GM21447 (cell line): ENCODE data around the gene BPTF.
"Not testable (repeated sequence)": the region's sequence is repeated elsewhere in the genome, so short reads cannot be mapped to it uniquely, and the experiment has no call there.

Source experiments
- ATAC-seq: cut with Tn5 transposase; IDR thresholded peaks from one replicate; pipeline ENCODE4 v1.9.1; 2021; ENCODE audit not compliant: unreplicated experiment

BPTF gene

DNA sequence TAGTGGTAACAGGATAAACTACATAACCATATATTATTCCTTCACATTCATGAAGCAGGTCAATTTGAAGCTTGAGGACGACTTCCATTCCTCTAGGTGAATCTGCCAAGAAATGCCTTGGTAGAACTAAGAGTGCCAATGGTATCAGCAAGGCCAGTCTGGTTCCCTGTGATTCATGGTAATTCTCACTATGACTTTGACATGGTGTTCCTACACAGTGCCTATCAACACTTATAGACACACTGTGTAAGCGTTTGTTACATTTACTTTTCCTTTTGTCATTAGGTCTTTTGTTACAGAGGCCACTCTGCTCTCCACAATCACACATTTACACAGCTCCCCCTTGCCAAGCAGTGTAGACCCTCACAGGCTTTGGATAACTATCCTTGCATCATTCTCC, 136.9 kb downstream of the BPTF start:
- not testable (repeated sequence) for ATAC-seq

- ATAC-seq: peak; percentile 72
These were observed 137.9 kb downstream of the BPTF start for GRCh38 chr17:67963145-67963572.

DNA sequence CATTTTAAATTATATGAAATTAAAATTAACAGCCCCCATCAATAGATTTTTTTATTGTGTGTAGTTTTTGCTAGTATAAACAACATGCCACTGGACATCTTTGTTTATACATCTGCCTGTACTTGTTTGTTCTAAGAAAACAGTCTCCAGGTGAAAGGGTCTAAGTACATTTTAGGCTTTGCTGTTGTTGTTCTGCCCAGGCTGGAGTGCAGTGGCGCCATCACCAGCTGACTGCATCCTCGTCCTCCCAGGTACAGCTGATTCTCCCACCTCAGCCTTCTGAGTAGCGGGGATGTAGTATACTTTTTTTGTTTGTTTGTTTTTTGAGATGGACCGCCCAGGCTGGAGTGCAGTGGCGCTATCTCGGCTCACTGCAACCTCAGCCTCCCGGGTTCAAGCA, 145.5 kb downstream of the BPTF start:
- no peak for ATAC-seq

DNA sequence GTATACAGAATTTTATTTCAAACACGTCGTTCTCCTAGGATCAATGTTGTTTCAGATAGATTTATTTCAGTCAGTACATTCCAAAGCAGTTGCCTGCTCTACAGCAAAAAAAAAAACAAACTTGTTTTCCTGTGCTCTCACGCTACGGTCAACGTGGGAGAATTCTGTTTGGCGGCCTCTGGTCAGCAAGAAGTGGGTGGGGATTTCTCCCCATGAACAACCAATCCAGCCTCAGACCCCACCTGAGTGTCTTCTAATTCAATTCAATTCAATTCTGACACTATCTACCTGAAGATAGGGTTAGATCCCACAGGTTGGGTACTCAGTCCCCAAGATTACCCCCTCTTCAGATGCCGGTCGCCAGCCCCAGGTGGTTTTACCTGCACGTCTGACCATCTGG, 148.9 kb downstream of the BPTF start:
- no peak for ATAC-seq

GRCh38 chr17:67974598-67975066, 149.3 kb downstream of the BPTF start:
- no peak for ATAC-seq

DNA sequence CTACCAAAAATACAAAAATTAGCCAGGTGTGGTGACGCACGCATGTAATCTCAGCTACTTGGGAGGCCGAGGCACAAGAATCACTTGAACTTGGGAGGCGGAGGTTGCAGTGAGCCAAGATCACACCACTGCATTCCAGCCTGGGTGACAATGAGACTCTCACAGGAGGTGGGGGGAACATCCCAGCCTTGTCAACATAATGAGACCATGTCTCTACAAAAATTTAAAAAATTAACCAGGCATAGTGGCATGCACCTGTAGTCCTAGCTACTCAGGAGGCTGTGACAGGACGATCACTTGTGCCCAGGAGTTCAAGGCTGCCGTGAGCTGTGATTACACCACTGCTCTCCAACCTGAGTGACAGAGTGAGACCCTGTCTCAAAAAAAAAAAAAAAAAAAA, 151.0 kb downstream of the BPTF start:
- not testable (repeated sequence) for ATAC-seq

DNA sequence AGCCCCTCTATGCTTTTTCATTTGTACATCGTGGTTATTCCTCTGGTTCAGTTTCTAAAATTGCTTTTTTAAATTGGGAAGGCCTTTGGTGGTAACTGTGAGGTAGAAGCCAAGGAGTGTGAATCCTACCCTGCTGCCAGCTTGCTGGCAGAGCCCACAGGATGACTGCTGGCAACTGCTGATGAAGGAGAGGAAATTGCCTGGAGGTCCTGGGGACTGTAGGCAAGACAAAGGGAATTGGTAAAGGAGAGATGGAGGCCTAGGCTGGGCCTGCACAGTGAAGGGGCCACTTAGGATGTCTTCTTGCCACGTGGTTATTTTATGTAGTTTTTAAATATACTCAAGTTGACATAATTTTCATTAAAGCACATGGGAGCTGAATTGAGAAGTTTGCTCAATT, 155.2 kb downstream of the BPTF start:
- ATAC-seq: no peak

DNA sequence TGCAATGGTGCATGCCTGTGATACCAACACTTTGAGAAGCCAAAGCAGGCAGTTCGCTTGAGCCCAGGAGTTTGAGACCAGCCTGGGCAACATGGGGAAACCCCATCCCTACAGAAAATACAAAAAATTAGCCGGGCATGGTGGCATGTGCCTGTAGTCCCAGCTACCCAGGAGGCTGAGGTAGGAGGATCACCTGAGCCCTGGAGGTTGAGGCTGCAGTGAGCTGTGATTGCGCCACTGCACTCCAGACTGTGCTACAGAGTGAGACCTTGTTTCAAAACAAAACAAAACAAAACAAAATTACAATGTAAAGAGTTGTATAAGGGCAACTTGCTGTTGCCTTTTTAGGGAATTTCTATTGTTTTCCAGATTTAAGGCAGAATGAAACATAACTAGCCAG, 155.6 kb downstream of the BPTF start:
- ATAC-seq: not testable (repeated sequence)

DNA sequence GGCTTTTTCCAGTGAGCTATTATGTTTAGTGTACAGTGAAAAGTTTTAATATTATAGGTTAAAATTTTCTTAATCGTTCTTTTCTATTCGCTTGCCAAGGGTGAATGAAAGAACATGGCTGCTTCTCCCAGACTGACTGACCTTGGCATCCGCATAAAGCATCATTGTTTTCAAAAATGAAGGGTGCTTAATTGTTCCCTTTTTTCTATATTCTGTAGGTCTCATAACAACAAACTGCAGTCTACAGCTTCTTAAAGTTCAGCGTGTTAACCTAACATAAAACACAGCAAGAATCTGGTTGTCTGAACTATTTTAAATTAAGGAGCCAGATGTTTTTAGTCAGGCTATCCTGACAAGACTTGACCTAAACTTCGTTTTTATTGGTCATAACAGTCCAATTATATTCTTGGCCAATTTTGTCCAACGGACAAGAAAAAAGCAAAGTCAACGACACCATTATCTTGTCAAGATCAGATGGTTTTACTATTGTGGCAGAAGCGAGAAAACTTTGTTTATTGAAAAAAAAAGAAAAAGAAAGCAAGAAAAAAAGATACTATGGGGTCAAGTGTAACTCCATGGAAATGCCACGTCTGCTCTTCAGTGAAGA, 156.8 kb downstream of the BPTF start:
- no peak for ATAC-seq

DNA sequence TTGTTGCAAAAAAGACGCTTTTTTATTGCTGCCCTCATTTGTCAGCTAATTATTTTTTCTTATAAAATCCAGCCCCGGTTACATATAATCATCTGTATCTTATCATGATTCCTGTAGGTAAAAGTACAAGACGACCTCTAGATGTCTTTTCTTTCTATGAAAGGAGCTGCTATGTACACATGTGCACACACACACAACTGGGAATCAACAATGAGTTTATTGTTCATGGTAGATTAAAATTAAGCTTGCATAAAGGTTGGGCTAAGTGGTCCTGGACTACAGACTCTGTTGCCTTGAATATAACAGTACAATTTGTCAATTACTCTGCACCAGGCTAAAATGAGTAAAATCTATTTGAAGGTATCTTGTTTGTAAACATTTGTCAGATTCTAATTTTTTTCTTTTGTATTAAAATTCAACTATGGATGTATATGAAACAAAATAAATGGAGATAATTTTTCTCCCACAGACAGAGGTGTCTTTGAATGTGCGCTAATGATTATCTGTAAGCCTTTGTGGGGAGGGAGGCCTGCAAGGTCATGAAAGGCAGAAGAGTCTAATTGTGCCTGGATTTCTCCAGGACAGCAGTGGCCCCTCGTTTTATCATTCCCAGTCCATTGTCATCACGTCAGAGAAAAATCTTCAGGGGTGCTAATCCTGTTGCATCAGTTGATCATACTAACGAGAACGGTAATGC, 157.5 kb downstream of the BPTF start:
- ATAC-seq: no peak

DNA sequence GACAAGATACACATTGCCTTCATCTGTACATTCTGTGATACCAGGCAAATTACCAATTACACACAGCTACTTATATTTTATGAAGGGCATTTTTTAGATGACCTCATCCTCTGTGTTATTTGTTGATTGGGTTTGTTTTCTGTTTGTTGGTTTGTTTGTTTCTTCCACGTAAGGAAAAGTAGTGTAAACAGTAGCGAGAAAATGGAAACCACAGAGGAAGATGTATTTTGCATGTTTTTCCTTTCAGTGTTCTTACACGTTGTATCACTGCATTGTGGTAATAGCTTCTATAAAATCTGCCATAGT, 158.0 kb downstream of the BPTF start:
- ATAC-seq: no peak

GRCh38 chr17:67990909-67991308, 165.6 kb downstream of the BPTF start:
- no peak for ATAC-seq

DNA sequence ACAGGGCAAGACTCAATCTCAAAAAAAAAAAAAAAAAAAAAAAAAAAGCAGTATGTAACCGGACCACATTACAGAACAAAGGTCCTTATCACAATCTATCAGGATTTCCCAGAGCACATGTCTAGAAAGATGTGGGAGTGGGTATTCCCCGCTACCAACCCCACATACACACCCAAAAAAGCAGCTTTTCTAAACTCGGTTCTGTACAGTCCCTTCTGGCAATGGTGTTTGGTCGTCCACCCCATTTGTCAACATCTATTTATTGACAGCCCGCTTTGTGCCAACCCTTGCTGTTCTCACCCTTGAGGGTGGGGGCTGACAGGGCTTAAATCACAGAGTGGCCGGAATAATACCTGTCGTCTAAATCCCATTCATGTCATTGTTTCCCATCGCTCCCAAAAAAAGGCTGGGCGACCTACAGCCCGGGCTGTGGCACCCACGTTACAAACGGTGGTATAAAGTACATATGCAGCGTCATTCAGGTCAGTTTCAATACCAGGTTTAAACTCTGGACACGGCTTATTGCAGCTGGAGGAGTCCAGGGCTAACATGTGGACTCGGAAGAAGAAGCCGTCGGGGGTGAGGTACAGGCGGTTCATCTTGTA, 167.3 kb downstream of the BPTF start:
- no peak for ATAC-seq

- ATAC-seq: peak; percentile 72
These were observed 168.1 kb downstream of the BPTF start for GRCh38 chr17:67993153-67993997.

DNA sequence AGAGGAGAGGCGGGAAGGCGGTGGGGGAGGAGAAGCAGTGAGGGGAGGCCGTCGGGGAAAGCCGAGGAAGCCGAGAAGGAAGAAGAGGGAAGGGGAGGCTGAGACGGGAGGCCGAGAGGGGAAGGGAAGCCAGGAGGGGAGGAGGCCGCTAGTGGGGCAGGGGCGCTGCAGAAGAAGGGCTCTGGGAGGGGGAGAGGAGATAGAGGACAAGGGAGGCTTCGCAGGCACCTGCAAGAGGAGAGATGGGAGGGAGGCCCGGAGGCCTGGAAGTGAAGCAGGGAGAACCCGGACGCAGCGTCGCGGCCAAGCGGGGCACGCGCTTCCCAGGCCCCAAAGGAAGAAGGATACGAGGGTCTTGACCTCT, 168.7 kb downstream of the BPTF start:
- peak; percentile 3 for ATAC-seq

- no peak for ATAC-seq
These were observed 169.7 kb downstream of the BPTF start for GRCh38 chr17:67994817-67995569.

DNA sequence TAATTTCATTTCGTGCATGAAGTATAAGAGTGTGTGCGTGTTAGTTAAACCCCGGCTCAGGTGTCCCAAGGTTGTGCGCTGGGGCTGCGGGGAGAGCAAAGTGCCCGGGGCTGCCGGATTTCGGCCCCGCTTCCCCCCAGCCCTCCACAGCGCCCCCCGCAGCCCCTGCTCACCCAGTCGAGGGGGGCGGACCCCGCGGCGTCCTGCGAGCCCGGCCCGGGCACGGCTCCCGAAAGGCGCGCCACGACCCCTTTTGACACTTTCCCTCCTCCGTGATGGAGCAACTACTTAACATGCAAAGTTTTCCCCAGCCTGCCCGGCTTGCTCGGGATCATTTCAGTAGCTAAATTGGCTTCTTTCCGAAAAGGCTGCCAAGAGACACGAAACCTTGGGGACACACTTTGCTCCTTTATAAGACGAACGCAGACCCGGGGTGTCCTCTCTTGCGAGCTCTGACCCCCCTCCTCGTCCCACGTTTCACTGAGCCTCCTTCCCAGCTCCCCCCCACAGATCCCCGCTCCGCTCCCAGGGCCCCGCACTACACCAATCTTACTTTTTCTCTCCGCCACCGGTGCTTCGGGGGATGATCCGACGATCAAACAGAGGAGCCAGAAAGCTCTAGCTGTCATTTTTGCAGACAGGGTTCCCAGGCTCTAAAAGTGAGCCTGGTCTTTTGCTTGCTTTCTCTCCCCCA, 170.4 kb downstream of the BPTF start:
- ATAC-seq: no peak

DNA sequence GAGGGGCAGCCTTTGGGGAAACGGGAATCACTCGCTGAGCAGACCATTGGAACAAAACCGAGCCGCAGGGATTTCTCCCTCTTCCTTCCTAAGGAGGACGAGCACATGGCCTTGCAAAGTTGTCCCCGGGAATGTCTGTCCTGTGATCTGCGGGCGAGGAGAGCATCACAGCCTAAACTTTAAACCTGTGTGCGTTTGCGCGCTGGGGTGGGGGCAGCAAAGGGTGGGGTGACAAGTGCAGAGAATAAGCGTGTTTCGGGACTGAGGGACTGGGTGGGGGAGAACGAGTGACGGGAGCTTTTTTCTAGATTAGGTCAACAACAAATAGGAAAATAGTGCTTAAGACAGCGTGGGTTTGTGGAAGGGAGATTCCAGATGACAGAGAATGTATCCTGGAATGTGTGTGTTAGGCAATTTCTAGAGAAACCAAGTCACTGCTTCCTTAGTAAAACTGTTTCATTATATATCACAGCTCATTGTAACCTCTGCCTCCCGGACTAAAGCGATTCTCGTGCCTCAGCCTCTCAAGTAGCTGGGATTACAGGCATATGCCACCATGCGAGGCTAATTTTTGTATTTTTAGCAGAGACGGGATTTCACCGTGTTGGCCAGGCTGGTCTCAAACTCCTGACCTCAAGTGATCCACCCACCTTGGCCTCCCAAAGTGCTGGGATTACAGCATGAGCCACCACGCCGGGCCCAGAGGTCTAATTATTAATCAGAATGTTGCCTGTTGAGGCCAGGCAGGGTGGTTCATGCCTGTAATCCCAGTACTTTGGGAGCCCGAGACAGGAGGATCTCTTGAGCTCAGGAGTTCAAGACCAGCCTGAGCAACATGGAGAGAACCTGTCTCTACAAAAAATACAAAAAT, 171.2 kb downstream of the BPTF start, which contains the start of gene C17orf58:
TSS of gene C17orf58 (minus strand) at position 169 of the 871 bp plus-strand sequence. CDS start 271 bp downstream, outside the sequence.
- not testable (repeated sequence) for ATAC-seq

GRCh38 chr17:67998466-67998865, 173.2 kb downstream of the BPTF start:
- no peak for ATAC-seq
